NCI-H1694 treated with DMSO at 0.1 percent for 48 hours (cell line): ENCODE measurements around the gene SDHAF2.
"Not testable (repeated sequence)": the region's sequence is repeated elsewhere in the genome, so short reads cannot be mapped to it uniquely, and the experiment has no call there.

ENCODE experiments used
- DNase-seq: peaks from one replicate; lab custom pipeline; 2025; lab: John Stamatoyannopoulos, UW

The SDHAF2 gene

GRCh38 chr11:61425367-61426131 is 4.4 kb upstream of the SDHAF2 start:
- DNase-seq, result no peak

GRCh38 chr11:61429346-61429690 is 606 bp upstream of the SDHAF2 start:
- peak; percentile 8 for DNase-seq

- not testable (repeated sequence) for DNase-seq
Measured at GRCh38 chr11:61430839-61431238, 915 bp downstream of the SDHAF2 start.

GRCh38 chr11:61437496-61437895 is 7.6 kb downstream of the SDHAF2 start:
- DNase-seq, result no peak

GRCh38 chr11:61439615-61440014 is 9.7 kb downstream of the SDHAF2 start:
- DNase-seq, result no peak

- no peak for DNase-seq
Measured at GRCh38 chr11:61442616-61443015, 12.7 kb downstream of the SDHAF2 start.

- DNase-seq, result peak; percentile 4
Measured at GRCh38 chr11:61445516-61445915, 15.6 kb downstream of the SDHAF2 start.

- peak; percentile 71 for DNase-seq
Measured at GRCh38 chr11:61446211-61446651, 16.3 kb downstream of the SDHAF2 start.

GRCh38 chr11:61447601-61448551 is 18.0 kb downstream of the SDHAF2 start:
- DNase-seq, result no peak

GRCh38 chr11:61448552-61448927 is 18.6 kb downstream of the SDHAF2 start:
- no peak for DNase-seq

GRCh38 chr11:61452825-61453224 is 22.9 kb downstream of the SDHAF2 start:
- no peak for DNase-seq

- DNase-seq, result no peak
Measured at GRCh38 chr11:61453695-61454094, 23.8 kb downstream of the SDHAF2 start.

- no peak for DNase-seq
Measured at GRCh38 chr11:61454520-61454919, 24.6 kb downstream of the SDHAF2 start.

- no peak for DNase-seq
Measured at GRCh38 chr11:61460474-61460881, 30.6 kb downstream of the SDHAF2 start.

GRCh38 chr11:61460986-61461385 is 31.1 kb downstream of the SDHAF2 start:
- no peak for DNase-seq

- not testable (repeated sequence) for DNase-seq
Measured at GRCh38 chr11:61467602-61468001, 37.7 kb downstream of the SDHAF2 start.

- DNase-seq, result no peak
Measured at GRCh38 chr11:61468002-61468401, 38.1 kb downstream of the SDHAF2 start.

- DNase-seq, result no peak
Measured at GRCh38 chr11:61472282-61472681, 42.4 kb downstream of the SDHAF2 start.

GRCh38 chr11:61472868-61473267 is 42.9 kb downstream of the SDHAF2 start:
- no peak for DNase-seq

GRCh38 chr11:61473370-61474012 is 43.6 kb downstream of the SDHAF2 start:
- DNase-seq, result no peak

GRCh38 chr11:61474013-61474643 is 44.2 kb downstream of the SDHAF2 start:
- no peak for DNase-seq

GRCh38 chr11:61475433-61475832 is 45.5 kb downstream of the SDHAF2 start:
- DNase-seq, result no peak
